ENCODE results near the gene CCDC186.

GRCh38 chr10:114138581-114138980 is 35.4 kb downstream of the CCDC186 start:
- TF ChIP-seq POLR2A (IDR thresholded peaks at IDR 0.05) (no peak), CTCF (IDR thresholded peaks at IDR 0.05) (no peak)

Data from testis (tissue), 2 donors.